HEK293T (cell line): Measurements from ENCODE around the gene ACOT7.

ENCODE experiments used
- ARNT ChIP-seq: fragments of 450-650 bp; IDR thresholded peaks from 2 replicates; pipeline ENCODE4 v1.6.1; 2017; ENCODE audit warnings: mild to moderate bottlenecking
- BHLHE40 ChIP-seq: fragments of 450-650 bp; IDR thresholded peaks from 2 replicates; pipeline ENCODE4 v1.6.1; 2016; ENCODE audit warnings: mild to moderate bottlenecking, moderate library complexity, borderline replicate concordance
- CTBP1 ChIP-seq: fragments of 450-650 bp; IDR thresholded peaks from 2 replicates; pipeline ENCODE4 v1.6.1; 2016; ENCODE audit warnings: borderline replicate concordance
- ELF4 ChIP-seq: fragments of 450-650 bp; IDR thresholded peaks from 2 replicates; pipeline ENCODE4 v1.6.1; 2017; ENCODE audit warnings: antibody characterized with exemption
- FOXA1 ChIP-seq: fragments of 450-650 bp; IDR thresholded peaks from 2 replicates; pipeline ENCODE4 v1.6.1; 2016; ENCODE audit warnings: mild to moderate bottlenecking
- FOXK2 ChIP-seq: fragments of 450-650 bp; IDR thresholded peaks from 2 replicates; pipeline ENCODE4 v1.6.1; 2016; ENCODE audit warnings: mild to moderate bottlenecking
- FOXM1 ChIP-seq: fragments of 450-650 bp; IDR thresholded peaks from 2 replicates; pipeline ENCODE4 v1.6.1; 2017; ENCODE audit warnings: mild to moderate bottlenecking, borderline replicate concordance
- L3MBTL2 ChIP-seq: fragments of 450-650 bp; conservative IDR thresholded peaks from 2 replicates; pipeline ENCODE4 v1.6.1; 2016; ENCODE audit warnings: mild to moderate bottlenecking
- LEF1 ChIP-seq: fragments of 450-650 bp; IDR thresholded peaks from 2 replicates; pipeline ENCODE4 v1.6.1; 2017; ENCODE audit warnings: mild to moderate bottlenecking, borderline replicate concordance
- NFRKB ChIP-seq: fragments of 450-650 bp; IDR thresholded peaks from 2 replicates; pipeline ENCODE4 v1.6.1; 2016; ENCODE audit warnings: mild to moderate bottlenecking, moderate library complexity
- SP1 ChIP-seq: fragments of 450-650 bp; IDR thresholded peaks from 2 replicates; pipeline ENCODE4 v1.6.1; 2017
- SUZ12 ChIP-seq: fragments of 450-650 bp; IDR thresholded peaks from 2 replicates; pipeline ENCODE4 v1.6.1; 2016; ENCODE audit warnings: mild to moderate bottlenecking
- TARDBP ChIP-seq: fragments of 450-650 bp; IDR thresholded peaks from 2 replicates; pipeline ENCODE4 v1.6.1; 2016

DNA sequence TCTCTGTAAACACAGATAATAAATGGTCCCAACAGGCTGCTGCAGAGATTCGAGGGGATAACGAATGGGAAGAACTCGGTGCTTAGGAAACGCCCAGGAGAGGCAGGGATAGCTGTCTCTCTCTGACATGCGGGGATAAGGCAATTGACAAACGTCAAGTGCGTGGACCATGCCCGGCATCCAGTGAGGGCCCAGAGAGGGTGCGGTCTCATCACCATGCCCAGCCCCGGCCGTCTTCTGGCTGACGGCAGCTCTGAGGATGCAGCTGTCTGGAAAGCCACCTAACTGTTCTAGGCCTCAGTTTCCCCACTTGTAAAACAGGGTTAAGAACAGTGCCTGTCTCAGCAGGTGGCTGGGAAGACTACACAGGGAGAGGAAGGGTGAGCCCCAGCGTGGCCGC is 48.1 kb downstream of the ACOT7 start:
- TF ChIP-seq L3MBTL2 (no peak), NFRKB (no peak), SUZ12 (no peak), FOXA1 (no peak), ARNT (no peak), BHLHE40 (no peak), SP1 (no peak), FOXM1 (no peak), TARDBP (no peak), FOXK2 (no peak), CTBP1 (no peak), ELF4 (no peak), LEF1 (no peak)
